Posterior vena cava (tissue), 2 donors: ENCODE data around the gene GRK1. TPM values are rescaled to one million over a fixed set of nuclear protein-coding genes. Genes with fewer than 3 reads are reported as not detected.

Experiments used
- DNase-seq: peaks from one replicate; pipeline ENCODE4 v3.0.0-alpha.2; 2020; ENCODE audit warnings: low spot score
- intact Hi-C, 2 donors: fragments of 100-400 bp; cut with DNase I; formaldehyde crosslinking; loops; one replicate each; pipeline versions ENCODE4 v1.14.1 to v1.14.2; 2022 to 2023
- total RNA-seq, 2 donors: library from RNA; stranded (reverse); fragmentation: NEBNext Ultra II Directional; extraction: Animal tissue kit (Norgen Biotek cat#: 25700); gene quantifications; one replicate each; pipeline ENCODE4 v1.2.1, GENCODE V29; 2021
- donor health status: DM: yes; HTN: yes; CAD: no.
- donor health status: DM: yes; HTN: yes; CAD: no.

GRK1 gene
- total RNA-seq, 2 donors from 2014 or later, result not detected

- intact Hi-C loops, result no loop called here
- DNase-seq, result no peak
Measured at GRCh38 chr13:113646376-113646775, 20.6 kb upstream of the GRK1 start.

- intact Hi-C loops, result no loop called here
- DNase-seq, result peak; percentile 56
Measured at GRCh38 chr13:113646921-113647340, 20.1 kb upstream of the GRK1 start.

- peak; percentile 96 for DNase-seq
Measured at GRCh38 chr13:113647351-113648215, 19.4 kb upstream of the GRK1 start.

GRCh38 chr13:113648216-113648610 lies 18.8 kb upstream of the GRK1 start:
- DNase-seq, result peak; percentile 43

More at GRCh38 chr13:113647351-113648215, 19.4 kb upstream of the GRK1 start:
- intact Hi-C loops, result no loop called here

GRCh38 chr13:113649212-113649611 lies 17.8 kb upstream of the GRK1 start:
- peak; percentile 44 for DNase-seq
- intact Hi-C loops, result no loop called here

More at GRCh38 chr13:113648216-113648610, 18.8 kb upstream of the GRK1 start:
- intact Hi-C loops, result no loop called here

GRCh38 chr13:113650275-113650674 lies 16.7 kb upstream of the GRK1 start:
- intact Hi-C loops, result no loop called here
- peak; percentile 48 for DNase-seq

GRCh38 chr13:113650731-113651148 lies 16.3 kb upstream of the GRK1 start:
- intact Hi-C loops, result no loop called here
- peak; percentile 65 for DNase-seq

- DNase-seq, result peak; percentile 74
- intact Hi-C loops, result no loop called here
Measured at GRCh38 chr13:113651511-113652403, 15.3 kb upstream of the GRK1 start.

GRCh38 chr13:113652404-113653263 lies 14.4 kb upstream of the GRK1 start:
- intact Hi-C loops, result no loop called here
- DNase-seq, result peak; percentile 46

- intact Hi-C loops, result no loop called here
- peak; percentile 56 for DNase-seq
Measured at GRCh38 chr13:113653264-113654174, 13.5 kb upstream of the GRK1 start.

GRCh38 chr13:113654175-113654560 lies 12.9 kb upstream of the GRK1 start:
- no peak for DNase-seq
- intact Hi-C loops, result no loop called here

GRCh38 chr13:113654591-113655345 lies 12.3 kb upstream of the GRK1 start:
- DNase-seq, result peak; percentile 82
- intact Hi-C loops, result no loop called here

GRCh38 chr13:113655346-113656002 lies 11.5 kb upstream of the GRK1 start:
- DNase-seq, result peak; percentile 62
- intact Hi-C loops, result no loop called here

- intact Hi-C loops, result no loop called here
- DNase-seq, result peak; percentile 76
Measured at GRCh38 chr13:113656003-113656588, 10.9 kb upstream of the GRK1 start.

GRCh38 chr13:113656831-113657671 lies 10.0 kb upstream of the GRK1 start:
- peak; percentile 66 for DNase-seq
- intact Hi-C loops, result no loop called here
